HG03064 (cell line): Measurements from ENCODE around the gene BRD1.
"Not testable (repeated sequence)": the region's sequence is repeated elsewhere in the genome, so short reads cannot be mapped to it uniquely, and the experiment has no call there.

Experiments
- ATAC-seq: cut with Tn5 transposase; IDR thresholded peaks from one replicate; pipeline ENCODE4 v1.9.1; 2021; ENCODE audit warnings: low read depth; ENCODE audit not compliant: unreplicated experiment

The BRD1 gene

DNA sequence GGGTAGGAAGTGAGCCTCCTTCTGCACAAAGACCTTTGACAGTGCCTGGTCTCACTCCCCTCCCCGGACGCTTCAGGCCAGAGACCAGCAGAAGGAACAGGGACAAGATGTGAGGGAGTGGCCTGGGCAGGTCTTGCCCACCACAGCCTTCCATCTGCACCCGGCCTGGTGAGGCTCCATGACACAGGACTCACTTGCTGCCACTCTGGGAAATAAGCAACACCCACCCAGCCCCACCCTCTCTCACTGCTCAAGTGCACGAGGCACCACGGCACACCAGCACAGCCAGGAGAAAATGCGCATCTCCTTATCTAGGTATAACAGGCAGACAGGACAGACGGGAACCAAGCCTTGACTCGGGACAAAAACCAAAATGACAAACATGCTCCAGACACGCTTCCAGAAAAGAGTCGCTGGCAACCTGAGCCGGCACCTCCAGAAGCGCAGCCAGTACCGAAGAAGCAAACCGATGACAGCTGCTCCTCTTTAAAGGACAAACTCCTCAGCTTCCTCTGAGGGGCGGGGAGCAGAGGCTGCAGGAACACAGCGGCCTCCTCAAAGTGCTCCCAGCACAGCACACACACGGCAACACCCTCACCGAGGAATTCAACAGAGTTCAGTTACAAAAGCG, 41.7 kb downstream of the BRD1 start:
- no peak for ATAC-seq

DNA sequence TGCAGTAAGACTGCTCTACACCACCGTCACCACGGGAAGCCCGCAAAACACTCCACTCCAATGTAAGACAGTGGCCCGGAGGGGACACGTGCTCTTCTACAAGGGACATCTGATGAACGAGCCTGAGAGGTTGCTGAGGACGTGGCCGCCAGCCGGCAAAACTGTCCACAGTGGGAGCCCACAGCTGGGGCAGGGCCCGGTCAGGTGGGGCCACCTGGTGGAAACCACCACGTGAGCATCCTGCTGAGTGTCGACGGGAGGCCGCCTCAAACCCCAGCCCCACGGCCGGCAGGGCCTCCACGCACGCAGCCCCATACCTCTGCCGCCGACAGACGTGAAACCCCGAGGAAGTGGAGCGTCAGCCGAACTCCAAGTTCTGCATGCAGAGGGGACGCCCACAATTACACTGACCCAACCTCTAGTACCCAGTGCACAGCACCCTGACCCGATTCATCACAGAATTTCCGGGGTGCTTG, 42.6 kb downstream of the BRD1 start:
- no peak for ATAC-seq

DNA sequence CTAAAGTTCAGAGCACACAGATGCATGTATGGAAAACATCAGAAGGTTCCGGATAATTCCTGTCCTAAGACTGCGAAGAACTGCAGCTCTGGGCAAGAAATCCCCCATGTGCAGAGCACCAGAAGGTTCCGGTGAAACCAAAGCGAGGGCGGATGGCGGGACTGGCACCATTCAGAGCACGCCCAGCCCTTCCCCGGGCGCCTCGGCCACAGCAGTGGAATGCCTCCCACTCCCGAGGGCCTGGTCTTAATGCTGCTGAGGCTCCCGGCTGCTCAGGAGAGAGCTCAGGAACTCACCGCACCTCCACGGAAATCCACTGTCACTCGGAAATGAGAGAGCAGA, 43.1 kb downstream of the BRD1 start:
- no peak for ATAC-seq

DNA sequence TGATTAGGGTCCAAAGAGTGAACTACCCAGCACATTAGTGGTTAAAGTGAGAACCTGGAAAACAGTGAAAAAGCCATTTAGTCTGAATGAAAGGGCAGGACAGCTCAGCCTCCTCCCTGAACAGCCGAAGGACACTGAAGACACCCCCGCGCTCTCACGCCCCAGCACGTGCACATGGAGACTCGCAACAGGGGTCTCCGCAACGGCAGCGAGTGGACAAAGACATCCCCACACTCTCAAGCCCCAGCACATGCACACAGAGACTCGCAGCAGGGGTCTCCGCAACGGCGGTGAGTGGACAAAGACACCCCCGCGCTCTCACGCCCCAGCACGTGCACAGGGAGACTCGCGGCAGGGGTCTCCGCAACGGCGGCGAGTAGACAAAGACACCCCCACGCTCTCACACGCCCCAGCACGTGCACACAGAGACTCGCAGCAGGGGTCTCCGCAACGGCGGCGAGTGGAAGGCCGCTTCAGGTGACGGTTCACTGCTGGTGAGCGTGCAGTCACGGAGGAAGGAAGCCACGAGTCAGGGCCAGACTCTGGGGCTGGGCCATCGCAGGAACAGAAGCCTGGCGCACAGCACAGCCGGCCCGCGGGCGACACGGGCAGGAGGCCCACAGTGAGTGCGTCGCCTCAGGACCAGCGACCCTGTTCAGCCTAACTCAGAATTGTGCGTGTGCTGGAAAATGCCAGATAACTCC, 43.6 kb downstream of the BRD1 start:
- ATAC-seq: no peak

DNA sequence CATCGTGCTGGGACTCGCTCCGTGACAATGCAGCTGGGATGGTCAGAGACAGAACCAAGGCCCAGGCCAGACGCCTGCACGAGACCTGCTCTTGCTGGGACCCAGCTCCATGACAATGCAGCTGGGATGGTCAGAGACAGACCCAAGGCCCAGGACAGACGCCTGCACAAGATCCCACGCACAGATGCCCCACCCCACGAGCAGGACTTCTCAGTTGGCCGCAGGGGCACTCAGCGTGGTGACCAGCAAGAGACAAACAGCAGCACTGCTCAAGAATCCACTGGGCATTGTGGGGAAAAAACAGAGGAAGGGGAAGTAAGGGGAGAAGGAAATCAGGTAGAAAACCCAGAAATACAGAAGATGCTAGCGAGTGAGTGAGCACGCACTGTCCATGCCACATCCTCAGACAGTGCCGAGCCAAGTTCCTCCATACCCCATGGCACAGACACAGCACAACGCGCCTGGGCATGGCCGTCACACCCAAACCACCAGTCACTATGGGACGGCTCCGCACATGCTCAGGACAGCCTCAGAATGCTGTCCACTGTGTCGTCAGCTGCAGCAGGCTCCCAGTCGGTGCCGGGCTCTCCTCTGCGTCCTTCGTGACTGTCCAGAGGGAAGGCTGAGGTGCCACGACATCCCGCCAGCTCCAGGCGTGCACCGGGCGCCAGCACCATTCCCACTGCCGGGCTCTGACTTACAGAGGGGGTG, 44.5 kb downstream of the BRD1 start:
- no peak for ATAC-seq

DNA sequence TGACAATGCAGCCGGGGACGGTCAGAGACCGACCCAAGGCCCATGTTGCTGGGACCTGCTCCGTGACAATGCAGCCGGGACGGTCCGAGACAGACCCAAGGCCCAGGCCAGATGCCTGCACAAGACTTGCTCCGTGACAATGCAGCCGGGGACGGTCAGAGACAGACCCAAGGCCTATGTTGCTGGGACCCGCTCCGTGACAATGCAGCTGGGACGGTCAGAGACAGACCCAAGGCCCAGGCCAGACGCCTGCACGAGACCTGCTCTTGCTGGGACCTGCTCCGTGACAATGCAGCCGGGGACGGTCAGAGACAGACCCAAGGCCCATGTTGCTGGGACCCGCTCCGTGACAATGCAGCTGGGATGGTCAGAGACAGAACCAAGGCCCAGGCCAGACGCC, 45.8 kb downstream of the BRD1 start:
- ATAC-seq: not testable (repeated sequence)

DNA sequence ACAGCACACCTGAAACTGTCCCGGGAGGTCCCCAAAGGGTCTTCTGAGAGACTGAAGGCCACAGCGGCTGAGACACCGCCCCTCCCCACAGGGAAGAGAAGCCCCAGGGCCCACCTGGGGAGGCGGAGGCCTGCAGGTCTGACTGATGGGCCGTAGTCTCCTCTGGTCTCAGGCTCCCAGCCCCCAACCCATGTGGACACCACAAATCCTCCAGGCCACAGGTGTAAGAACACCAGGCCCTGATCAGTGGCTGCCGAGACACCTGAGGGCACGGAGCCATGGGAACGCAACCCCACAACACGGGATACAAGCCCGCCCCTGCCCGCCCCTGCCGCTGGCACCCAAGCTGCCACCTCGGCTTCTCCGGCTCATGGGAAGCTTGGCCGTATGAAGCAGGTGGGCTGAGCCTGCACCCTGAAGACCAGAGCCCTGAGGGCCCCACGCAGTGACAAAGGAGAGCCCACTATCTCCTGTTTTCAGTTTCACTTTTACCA, 46.3 kb downstream of the BRD1 start:
- ATAC-seq: no peak

DNA sequence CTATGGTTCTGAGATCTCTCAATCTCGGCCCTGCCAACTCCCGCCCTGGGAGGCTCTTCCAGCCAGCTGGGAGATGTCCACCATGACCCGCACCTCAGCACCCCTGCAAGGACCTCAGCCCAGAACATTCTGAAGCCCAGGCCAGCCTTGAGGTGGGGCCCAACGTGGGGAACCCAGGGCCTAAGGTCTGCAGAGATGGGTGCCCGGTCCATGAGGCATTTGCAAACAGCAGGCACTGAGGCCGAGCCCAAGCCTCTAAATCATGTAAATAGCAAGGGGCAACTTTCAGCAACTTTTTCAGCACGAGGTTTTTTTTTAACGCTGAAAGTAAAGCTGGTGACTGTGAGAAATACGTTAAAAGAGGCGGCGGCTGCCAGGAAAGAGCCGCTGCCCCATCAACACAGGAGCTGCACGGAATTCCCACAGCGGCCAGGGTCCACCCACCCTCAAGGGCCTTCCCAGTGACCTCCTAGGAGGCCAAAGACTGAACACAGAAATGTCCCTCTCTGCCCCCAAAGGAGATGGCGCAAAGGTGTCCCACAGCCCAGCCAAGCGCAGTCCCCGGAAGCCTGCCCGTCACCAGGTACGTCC, 46.9 kb downstream of the BRD1 start:
- ATAC-seq: no peak

DNA sequence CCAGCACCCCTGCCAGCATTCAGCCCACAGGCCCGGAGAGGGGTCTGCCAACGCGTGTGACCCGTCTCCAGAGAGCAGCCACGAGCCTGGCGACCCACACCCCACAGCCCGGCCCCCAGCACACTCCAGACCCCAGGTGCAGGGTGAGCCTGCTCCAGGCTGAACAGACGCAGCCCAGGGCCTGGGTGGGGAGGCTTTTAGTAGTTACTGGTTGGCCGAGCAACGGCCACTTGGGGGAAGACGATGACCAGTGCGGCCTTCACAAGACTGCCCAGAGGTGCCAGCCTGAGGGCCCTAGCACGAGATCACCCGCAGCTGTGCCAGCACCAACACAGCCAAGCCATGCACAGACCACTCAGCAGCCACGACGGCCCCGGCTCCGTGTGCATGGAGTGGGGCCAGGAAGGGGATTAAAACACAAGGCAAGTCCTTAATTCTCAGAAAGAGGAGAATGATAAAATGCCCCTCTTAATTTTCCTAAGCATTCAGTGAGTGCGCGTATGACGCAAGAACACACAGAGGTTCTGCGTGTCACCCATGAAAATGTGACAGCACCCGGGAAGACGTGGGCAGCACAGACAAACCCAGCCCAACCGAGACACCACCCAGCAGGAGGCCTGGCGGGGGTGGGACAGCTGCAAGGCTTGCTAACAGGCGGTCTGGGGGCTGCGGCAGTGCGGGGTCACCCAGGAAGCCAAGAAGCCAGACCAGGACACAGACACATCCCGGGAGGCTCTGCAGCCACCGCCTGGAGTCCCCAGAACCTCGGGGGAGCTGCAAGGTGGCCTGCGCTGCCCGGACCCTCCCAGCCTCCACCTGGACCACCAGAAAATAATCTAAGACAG, 47.6 kb downstream of the BRD1 start:
- ATAC-seq: no peak

DNA sequence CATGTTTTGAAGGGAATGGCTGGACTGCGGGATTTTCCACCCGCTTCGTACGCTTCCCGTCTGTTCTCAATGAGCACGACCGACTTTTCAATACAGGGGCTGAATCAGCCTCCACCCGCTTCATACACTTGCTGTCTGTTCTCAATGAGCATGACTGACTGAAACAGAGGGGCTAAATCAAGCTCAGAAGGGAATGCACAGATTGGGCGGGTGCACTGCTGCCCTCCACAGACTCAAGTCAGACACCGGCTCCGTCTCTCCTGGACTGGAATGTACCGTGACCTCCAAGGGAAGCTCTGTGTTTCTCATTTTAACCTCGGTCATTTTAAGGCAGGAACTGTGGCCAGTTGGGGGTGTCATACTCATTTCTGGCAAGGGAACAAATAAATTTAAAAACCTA, 48.5 kb downstream of the BRD1 start:
- ATAC-seq: no peak

DNA sequence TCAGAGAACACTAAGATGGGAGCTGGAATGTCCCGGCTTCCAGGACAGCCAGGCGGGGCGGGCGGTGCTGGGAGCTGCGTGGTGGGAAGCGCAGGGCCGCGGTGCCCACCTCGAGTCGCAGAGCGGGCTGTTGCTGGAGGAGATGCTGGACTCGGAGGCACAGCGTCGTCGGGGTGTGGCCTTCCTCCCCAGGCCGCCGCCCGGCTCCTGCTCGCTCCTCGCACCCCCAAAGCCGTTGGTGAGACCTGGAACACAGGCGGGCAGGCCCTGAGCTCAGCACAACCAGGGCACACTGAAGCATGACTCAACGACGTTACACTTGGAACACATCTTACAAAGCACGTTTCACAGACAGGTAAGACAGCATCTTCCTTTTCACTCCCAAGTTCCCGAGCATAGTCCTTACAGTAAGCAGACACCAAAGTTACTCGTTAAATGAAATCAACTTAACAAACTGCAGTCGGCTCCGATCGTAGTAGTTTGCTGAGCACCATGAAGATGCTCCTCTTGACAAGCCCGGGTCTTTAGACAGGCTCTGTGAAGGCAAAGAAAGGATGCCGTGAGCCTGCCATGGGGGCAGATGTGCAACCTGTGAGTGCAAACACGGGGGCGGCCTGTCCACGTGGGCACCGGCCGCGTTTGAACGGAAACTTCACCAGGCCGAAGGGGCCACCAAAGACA, 50.0 kb downstream of the BRD1 start:
- ATAC-seq: no peak

DNA sequence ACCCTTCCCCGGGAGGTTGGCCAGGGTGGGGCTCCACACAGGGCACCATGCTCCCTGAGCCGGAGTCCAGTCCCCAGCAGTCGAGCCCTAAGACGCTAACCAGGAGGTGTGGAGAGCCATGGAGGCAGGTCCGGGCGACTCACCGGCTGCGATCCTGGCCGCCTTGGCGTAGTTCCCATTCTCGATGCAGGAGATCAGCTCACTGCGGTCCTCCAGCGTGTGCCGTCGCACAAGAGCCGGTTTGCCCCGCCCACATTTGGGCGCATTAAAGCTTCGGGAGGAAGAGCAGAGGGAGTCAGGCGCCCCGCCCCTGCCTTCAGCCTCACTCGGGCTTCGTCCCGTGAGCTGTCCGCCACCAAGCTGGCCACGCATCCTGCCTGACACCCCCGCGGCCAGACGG, 50.8 kb downstream of the BRD1 start:
- ATAC-seq: no peak

DNA sequence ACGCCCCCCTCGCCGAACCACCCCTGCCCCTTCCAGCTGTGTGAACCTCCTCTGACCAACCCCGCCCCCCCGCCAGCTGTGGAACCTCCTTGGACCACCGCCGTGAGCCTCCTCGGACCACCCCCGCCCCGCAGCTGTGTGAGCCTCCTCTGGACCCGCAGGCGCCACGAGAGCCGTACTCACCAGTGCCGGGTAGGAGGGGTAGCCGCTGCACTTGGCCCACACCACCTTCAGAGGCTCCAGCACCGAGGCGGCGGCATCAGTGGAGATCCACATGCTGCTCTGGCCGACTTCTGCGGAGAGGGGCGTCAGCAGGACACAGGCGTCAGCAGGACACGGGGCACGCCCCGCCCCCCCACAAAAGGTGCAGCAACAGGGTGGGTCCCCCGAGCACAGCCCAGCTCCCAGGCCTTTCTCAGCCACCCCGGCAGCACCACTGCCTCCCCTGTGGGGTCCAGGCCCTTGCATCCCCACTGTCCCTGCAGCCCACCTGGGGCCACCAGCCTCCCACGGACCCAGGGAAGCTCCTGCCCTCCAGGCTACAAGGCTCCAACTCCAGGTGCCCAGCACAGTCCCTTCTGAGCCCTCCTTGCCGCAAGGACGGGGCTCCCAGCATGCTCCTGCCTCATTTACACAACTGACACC, 51.7 kb downstream of the BRD1 start:
- ATAC-seq: no peak

DNA sequence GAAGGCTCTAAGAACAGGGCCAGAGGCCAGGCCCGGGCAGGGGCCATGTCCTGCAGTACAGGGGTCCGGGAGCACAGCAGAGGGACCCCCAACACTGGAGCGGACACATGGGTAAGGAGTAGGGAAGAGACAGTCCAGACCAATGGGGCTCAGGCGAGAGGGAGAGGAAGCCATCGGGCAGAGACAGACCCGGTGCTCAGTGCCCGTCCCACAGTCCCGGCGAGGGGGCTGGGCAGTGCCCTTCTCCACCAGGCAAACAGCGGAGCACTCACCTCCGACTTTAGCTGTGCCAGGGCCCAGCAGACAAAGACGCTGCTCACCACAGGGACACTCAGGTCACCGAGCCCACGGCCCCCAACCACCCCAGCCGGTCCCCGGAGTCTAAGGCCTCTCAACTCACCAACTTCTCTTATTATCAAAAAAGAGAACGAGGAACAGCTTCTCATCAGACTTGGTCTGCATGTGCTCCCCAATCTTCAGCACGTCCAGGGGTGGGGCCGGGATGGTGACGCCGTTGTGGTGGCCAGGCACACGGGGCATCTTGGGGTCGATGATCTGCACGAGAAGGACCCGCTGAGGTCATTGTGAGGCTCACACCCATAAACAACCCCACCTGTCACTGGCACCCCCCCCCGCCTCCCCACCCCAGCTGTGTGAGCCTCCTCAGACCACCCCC, 52.3 kb downstream of the BRD1 start:
- ATAC-seq: no peak

DNA sequence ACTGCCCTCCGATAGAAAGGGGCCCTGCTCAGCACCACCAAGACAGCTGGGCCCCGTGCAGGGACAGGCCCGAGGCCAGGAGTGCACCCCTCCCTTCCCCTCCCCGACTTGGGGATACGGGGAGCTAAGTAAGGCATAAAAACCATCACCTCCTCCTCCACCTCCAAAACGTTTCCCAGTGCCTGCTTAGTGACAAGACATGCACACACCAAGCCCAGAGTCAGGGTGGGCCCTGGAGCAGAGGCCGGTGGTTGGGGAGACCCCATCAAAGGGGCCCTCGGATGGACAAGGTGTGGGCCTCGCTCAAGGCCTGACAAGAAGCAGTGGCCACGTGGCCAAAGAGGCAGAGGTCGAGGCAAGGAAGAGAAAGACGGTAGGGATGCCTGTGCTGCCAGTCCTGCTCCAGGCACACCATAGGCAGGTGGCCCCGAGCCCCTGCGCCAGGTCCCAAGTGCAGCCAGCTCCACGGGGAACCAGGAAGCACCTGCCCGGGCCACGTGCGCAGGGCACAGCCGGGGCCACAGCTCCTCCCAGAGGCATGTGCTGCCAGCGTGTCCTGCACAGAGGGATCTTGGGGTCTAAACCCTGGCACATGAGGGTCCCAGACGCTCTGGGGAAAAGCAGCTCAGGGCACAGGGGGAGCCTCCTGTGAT, 53.0 kb downstream of the BRD1 start:
- ATAC-seq: no peak

DNA sequence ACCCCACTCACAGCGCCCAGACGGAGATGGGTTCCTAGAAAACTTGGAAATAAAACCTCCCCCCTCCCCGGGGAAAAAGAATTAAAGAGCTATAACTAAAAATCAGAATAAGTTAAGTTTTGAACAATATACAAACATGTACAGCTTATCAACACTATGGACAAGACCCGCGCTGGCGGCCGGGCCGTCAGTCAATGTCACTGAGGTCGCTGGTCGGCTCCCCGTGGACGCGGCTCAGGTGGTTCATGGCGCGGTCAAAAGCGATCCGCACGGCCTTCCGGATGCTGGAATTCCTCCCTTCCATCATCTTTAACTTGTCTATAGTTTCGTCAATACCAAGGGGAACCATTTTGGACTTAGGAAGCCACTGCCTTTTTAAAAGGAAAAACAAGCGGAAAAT, 53.6 kb downstream of the BRD1 start:
- no peak for ATAC-seq

DNA sequence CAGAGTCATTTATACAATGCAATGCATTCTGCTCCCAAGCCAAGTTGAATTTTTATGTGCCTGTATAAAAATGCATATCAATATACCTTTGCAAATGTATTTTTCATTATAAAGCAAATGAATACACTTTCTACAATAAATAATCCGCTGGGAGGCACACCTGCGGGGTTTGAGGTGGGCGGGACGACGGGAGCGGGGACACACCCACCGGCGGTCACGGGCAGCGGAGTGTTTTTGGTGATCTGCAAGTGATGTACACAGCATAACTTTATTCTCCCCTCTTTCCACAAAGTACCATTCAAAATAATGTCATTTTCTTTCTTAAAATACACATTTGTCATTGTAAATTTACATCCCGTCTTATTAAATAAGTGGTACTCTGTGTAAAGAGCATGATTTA, 54.1 kb downstream of the BRD1 start:
- ATAC-seq: no peak

DNA sequence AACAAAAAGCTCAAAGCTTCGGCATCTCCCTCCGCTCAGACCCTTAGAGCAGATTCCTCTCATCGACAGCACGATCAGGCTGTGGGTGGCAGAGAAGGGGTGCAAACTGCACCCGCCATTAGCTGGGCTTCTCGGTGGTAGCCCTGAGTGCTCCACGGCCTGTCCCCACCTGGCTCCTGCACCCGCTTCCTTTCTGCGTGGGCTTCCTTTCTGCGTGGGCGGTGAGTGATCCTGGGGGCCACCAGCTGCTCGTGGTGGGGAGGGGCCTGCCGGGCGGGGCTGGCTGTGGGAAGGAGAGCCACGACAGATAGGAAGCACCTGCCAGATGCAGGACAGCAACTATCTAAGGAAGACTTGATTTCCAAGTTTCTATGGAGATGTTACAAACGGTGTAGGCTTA, 55.0 kb downstream of the BRD1 start:
- ATAC-seq: no peak
